ENCODE data around the gene MAPK7. TPM values are rescaled to one million over a fixed set of nuclear protein-coding genes. Genes with fewer than 3 reads are reported as not detected.

MAPK7 gene
- total and polyA plus RNA-seq, 9 of the 15 experiments (the other 6 are each of a cell fraction or from before 2014, with no cell fraction given), result 0.46 to 7.5 (median 2.5) TPM

- Histone ChIP-seq H3K27ac (ENCODE audit: extremely low read depth, low read depth, low read length) (no peak overlapping the region), H3K9me3 (replicated peaks; ENCODE audit: control insufficient read depth, insufficient read depth, low read depth, low read length) (no peaks in the 10 kb centered on the region), H3K9ac (ENCODE audit: insufficient read depth in 1 of 2, low read depth in 2 of 2, low read length in 2 of 2) (0 out of 4 replicates have a peak overlapping the region, but pooled peaks of 1 of the 2 experiments have one; percentile 45), H3K4me3 (no peak overlapping the region), H3K79me2 (ENCODE audit: control insufficient read depth, insufficient read depth, low read length) (no peaks in the 10 kb centered on the region), H3K27me3 (ENCODE audit: control insufficient read depth in 2 of 2, insufficient read depth in 2 of 2, low read length in 2 of 2) (no peaks in the 10 kb centered on the region), H3K4me2 (ENCODE audit: insufficient read depth, low read length) (no peak overlapping the region), H2AFZ (ENCODE audit: low read depth, low read length) (no peak overlapping the region), H4K20me1 (replicated peaks; ENCODE audit: control insufficient read depth, insufficient read depth, low read length) (no peaks in the 10 kb centered on the region; the same call in 1 of the 2 replicates), H3K36me3 (ENCODE audit: control insufficient read depth, insufficient read depth, low read length) (no peaks in the 10 kb centered on the region), H3K4me1 (replicated peaks in 1 of 2; ENCODE audit: control insufficient read depth in 2 of 2, insufficient read depth in 2 of 2, low read length in 2 of 2) (peaks cover 22 to 47% of the 10 kb centered on the region in 2 experiments), H3K9me1 (ENCODE audit: control insufficient read depth, insufficient read depth, low read length) (no peaks in the 10 kb centered on the region)
- no TSS peak for BruUV-seq (replicated peaks)
- 75% methylated on average over 6 of the region's 7 CpGs for WGBS (ENCODE audit: insufficient coverage, low coverage, missing lambda C conversion rate)
- FAIRE-seq, result no peak
- peak; percentile 19; the same call in 1 of the 2 replicates for TF ChIP-seq RAD51 (IDR thresholded peaks at IDR 0.05; ENCODE audit: borderline replicate concordance, low read depth)
- TF ChIP-seq, protein P1, sequence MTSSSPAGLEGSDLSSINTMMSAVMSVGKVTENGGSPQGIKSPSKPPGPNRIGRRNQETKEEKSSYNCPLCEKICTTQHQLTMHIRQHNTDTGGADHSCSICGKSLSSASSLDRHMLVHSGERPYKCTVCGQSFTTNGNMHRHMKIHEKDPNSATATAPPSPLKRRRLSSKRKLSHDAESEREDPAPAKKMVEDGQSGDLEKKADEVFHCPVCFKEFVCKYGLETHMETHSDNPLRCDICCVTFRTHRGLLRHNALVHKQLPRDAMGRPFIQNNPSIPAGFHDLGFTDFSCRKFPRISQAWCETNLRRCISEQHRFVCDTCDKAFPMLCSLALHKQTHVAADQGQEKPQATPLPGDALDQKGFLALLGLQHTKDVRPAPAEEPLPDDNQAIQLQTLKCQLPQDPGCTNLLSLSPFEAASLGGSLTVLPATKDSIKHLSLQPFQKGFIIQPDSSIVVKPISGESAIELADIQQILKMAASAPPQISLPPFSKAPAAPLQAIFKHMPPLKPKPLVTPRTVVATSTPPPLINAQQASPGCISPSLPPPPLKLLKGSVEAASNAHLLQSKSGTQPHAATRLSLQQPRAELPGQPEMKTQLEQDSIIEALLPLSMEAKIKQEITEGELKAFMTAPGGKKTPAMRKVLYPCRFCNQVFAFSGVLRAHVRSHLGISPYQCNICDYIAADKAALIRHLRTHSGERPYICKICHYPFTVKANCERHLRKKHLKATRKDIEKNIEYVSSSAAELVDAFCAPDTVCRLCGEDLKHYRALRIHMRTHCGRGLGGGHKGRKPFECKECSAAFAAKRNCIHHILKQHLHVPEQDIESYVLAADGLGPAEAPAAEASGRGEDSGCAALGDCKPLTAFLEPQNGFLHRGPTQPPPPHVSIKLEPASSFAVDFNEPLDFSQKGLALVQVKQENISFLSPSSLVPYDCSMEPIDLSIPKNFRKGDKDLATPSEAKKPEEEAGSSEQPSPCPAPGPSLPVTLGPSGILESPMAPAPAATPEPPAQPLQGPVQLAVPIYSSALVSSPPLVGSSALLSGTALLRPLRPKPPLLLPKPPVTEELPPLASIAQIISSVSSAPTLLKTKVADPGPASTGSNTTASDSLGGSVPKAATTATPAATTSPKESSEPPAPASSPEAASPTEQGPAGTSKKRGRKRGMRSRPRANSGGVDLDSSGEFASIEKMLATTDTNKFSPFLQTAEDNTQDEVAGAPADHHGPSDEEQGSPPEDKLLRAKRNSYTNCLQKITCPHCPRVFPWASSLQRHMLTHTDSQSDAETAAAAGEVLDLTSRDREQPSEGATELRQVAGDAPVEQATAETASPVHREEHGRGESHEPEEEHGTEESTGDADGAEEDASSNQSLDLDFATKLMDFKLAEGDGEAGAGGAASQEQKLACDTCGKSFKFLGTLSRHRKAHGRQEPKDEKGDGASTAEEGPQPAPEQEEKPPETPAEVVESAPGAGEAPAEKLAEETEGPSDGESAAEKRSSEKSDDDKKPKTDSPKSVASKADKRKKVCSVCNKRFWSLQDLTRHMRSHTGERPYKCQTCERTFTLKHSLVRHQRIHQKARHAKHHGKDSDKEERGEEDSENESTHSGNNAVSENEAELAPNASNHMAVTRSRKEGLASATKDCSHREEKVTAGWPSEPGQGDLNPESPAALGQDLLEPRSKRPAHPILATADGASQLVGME (CRISPR knock-in tag; IDR thresholded peaks at IDR 0.05), result no peak
- no peak for ATAC-seq
- no peak for DNase-seq (ENCODE audit: extremely low read depth in 1 of 4, low spot score in 3 of 4)
- POLR2A ChIA-PET, result no interaction called here
- intact Hi-C loops (cut with micrococcal nuclease), result no loop called here
- CTCF ChIA-PET (ENCODE audit: low intra/inter-chr PET ratio), result no interaction called here
- in situ Hi-C loops (cut with MboI), result no loop called here
Observed at GRCh38 chr17:19345067-19345460, 33.2 kb upstream of the MAPK7 start.

Measured in K562 (cell line).